IPS-20b (cell line): ENCODE measurements around the gene CXCR1.
"Not testable (repeated sequence)": the region's sequence is repeated elsewhere in the genome, so short reads cannot be mapped to it uniquely, and the experiment has no call there.

ENCODE experiments used
- H3K27ac ChIP-seq: one replicate; pipeline ENCODE4 v1.5.1; 2013; ENCODE audit warnings: low read length
- H3K27me3 ChIP-seq: 2 replicates; pipeline ENCODE4 v1.6.1; 2013; ENCODE audit warnings: mild to moderate bottlenecking, low read length, inconsistent platforms; ENCODE audit not compliant: insufficient read depth
- H3K36me3 ChIP-seq: 2 replicates; pipeline ENCODE4 v1.6.1; 2013; ENCODE audit warnings: low read depth, mild to moderate bottlenecking, inconsistent platforms, low read length, moderate library complexity; ENCODE audit not compliant: insufficient read depth
- H3K4me1 ChIP-seq: 2 replicates; pipeline ENCODE4 v1.6.1; 2013; ENCODE audit warnings: mild to moderate bottlenecking, control low read depth, inconsistent platforms, low read length, moderate library complexity; ENCODE audit not compliant: insufficient read depth
- H3K4me3 ChIP-seq: 2 replicates; pipeline ENCODE4 v1.5.1; 2013; ENCODE audit warnings: mild to moderate bottlenecking, low read length, inconsistent platforms
- H3K9ac ChIP-seq: 2 replicates; pipeline ENCODE4 v1.6.1; 2013; ENCODE audit warnings: low read depth, mild to moderate bottlenecking, inconsistent platforms, low read length, moderate library complexity
- H3K9me3 ChIP-seq: 2 replicates; pipeline ENCODE4 v1.6.1; 2013; ENCODE audit warnings: mild to moderate bottlenecking, low read depth, low read length, inconsistent platforms; ENCODE audit not compliant: insufficient read depth

The CXCR1 gene

DNA sequence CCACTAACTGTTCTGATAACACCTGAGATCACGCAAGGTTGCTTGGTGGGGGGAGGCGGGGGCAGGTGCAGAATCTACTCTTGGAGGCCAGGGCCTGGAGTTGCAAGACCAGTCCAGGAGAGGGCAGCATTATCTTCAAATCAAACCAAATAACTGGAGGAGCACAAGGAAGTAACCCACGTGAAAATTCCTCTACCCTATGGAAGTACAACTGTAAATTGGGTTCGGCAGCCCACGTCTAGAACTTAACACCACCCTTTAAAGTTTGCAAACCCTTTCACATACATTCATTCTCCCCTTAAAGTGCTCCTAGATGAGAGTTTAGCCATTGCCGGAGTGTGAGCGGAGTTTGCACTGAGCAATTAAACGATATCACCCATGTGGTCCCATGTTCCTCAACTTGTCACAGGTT lies 19.6 kb upstream of the CXCR1 start:
- Histone ChIP-seq H3K36me3 (no peaks in the 10 kb centered on the region), H3K9me3 (no peaks in the 10 kb centered on the region), H3K27me3 (no peaks in the 10 kb centered on the region), H3K27ac (no peak overlapping the region), H3K9ac (no peak overlapping the region), H3K4me3 (no peak overlapping the region), H3K4me1 (no peaks in the 10 kb centered on the region)

DNA sequence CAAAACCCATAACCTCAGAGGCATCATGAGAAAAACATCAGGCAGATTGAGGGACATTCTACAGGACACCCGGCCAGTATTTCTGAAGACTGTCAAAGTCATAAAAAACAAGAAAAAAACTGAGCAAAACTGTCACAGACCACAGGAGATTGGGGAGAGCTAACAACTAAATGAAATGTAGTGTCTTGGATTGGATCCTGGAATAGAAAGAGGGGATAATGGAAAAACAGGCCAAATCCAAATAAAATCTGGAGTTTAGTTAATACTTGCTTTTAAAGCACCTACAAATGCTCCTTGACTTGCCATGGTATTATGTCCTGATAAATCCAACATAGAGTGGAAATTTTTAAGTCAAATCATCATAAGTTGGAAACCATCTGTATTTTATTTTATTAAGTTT lies 17.6 kb upstream of the CXCR1 start:
- H3K4me3 ChIP-seq, result no peak overlapping the region
- H3K9me3 ChIP-seq, result no peaks in the 10 kb centered on the region
- no peaks in the 10 kb centered on the region for H3K4me1 ChIP-seq
- H3K36me3 ChIP-seq, result no peaks in the 10 kb centered on the region
- H3K9ac ChIP-seq, result no peak overlapping the region
- H3K27ac ChIP-seq, result no peak overlapping the region
- no peaks in the 10 kb centered on the region for H3K27me3 ChIP-seq

GRCh38 chr2:218180467-218181114 lies 13.8 kb upstream of the CXCR1 start:
- Histone ChIP-seq H3K4me1 (no peaks in the 10 kb centered on the region), H3K4me3 (no peak overlapping the region), H3K9ac (no peak overlapping the region), H3K27ac (no peak overlapping the region), H3K9me3 (no peaks in the 10 kb centered on the region), H3K27me3 (no peaks in the 10 kb centered on the region), H3K36me3 (no peaks in the 10 kb centered on the region)

DNA sequence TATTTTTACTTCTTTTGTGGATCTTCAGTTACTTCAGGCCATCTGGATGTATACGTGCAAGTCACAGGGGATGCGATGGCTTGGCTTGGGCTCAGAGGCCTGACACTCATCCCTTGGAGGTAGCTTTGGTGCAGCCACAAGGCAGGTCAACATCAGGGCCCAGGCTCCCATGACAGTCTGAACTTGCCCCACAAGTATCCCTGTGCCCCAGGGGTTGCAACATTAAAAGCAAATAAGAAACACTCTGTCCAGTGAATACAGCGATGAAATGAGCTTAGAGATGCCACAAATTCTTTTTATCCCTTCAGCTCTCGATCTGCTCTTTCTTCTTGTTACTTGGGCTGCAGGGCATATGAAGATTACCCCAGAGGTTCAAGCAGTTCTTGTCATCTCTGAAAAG lies 13.0 kb upstream of the CXCR1 start:
- Histone ChIP-seq H3K9me3 (no peaks in the 10 kb centered on the region), H3K27ac (no peak overlapping the region), H3K4me3 (no peak overlapping the region), H3K27me3 (no peaks in the 10 kb centered on the region), H3K4me1 (no peaks in the 10 kb centered on the region), H3K9ac (no peak overlapping the region), H3K36me3 (no peaks in the 10 kb centered on the region)

GRCh38 chr2:218172845-218173244 lies 6.1 kb upstream of the CXCR1 start:
- Histone ChIP-seq H3K4me3 (no peak overlapping the region), H3K9me3 (no peaks in the 10 kb centered on the region), H3K9ac (no peak overlapping the region)

DNA sequence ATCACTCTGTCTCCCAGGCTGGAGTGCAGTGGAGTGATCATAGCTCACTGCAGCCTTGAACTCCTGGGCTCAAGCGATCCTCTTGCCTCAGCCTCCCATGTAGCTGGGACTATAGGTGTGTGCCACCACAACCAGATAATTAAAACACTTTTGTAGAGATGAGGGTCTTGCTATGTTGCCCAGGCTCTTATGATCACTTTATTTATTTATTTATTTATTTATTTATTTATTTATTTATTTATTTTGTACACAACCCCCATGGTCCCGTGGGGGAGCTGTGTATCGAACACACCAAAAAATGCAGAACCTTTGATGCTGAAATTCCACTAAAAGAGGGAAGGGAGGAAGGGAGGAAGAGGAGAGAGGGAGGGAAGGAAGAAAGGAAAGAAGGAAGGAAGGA lies 5.0 kb upstream of the CXCR1 start:
- H3K9ac ChIP-seq, H3K4me3 ChIP-seq, H3K36me3 ChIP-seq, H3K27ac ChIP-seq, H3K9me3 ChIP-seq, H3K27me3 ChIP-seq, H3K4me1 ChIP-seq: not testable (repeated sequence)

More at GRCh38 chr2:218172845-218173244, 6.1 kb upstream of the CXCR1 start:
- H3K4me1 ChIP-seq, result no peaks in the 10 kb centered on the region
- no peaks in the 10 kb centered on the region for H3K36me3 ChIP-seq
- no peak overlapping the region for H3K27ac ChIP-seq
- H3K27me3 ChIP-seq, result no peaks in the 10 kb centered on the region

GRCh38 chr2:218169757-218170546 lies 3.2 kb upstream of the CXCR1 start:
- no peak overlapping the region for H3K27ac ChIP-seq
- H3K36me3 ChIP-seq, result no peaks in the 10 kb centered on the region
- H3K4me3 ChIP-seq, result no peak overlapping the region
- H3K9me3 ChIP-seq, result no peaks in the 10 kb centered on the region
- H3K4me1 ChIP-seq, result no peaks in the 10 kb centered on the region
- no peaks in the 10 kb centered on the region for H3K27me3 ChIP-seq
- no peak overlapping the region for H3K9ac ChIP-seq

DNA sequence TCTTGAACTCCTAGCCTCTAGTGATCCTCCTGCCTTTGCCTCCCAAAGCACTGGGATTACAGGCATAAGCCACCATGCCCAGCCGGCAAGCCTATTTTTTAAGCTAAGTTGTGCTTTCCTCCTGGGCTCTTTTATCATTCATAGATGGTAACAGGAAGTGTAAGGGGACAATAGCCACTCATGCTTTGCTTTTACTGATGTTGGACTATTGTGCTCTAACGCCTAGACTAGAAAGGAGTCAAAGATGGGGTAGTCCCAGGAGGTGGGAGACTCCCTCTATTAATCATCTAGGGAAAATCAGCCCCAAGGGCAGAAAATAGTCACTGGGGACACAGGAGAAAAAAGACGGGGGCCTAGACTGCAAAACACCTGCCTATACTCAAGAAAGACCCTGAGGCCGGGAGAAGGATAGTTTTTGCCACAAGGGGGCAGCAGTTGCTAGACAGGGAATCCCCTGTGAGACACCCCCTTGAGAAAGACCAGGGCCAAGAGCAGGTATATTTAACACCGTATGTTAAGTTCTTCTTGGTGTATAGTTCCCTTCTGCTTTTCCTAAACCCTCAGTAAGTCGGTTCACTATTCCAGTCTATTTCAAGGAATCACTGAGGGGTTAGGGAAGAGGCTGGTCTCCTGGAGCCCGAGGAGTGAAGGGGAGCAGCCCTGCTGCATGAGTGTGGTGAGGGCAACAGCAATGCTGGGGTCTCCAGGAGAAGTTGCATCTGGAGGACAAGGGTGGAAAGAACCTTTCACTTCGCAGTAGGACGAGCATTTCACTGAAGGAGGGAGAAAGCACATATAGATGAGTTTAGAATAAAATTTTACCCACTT lies 2.1 kb upstream of the CXCR1 start:
- Histone ChIP-seq H3K4me3 (no peak overlapping the region), H3K9ac (no peak overlapping the region), H3K27ac (no peak overlapping the region), H3K36me3 (no peaks in the 10 kb centered on the region), H3K9me3 (no peaks in the 10 kb centered on the region), H3K27me3 (no peaks in the 10 kb centered on the region), H3K4me1 (no peaks in the 10 kb centered on the region)

- Histone ChIP-seq H3K27ac (no peak overlapping the region), H3K27me3 (no peaks in the 10 kb centered on the region), H3K9me3 (no peaks in the 10 kb centered on the region), H3K4me3 (no peak overlapping the region), H3K36me3 (no peaks in the 10 kb centered on the region), H3K4me1 (no peaks in the 10 kb centered on the region), H3K9ac (no peak overlapping the region)
Measured at GRCh38 chr2:218168016-218168415, 1.3 kb upstream of the CXCR1 start.

DNA sequence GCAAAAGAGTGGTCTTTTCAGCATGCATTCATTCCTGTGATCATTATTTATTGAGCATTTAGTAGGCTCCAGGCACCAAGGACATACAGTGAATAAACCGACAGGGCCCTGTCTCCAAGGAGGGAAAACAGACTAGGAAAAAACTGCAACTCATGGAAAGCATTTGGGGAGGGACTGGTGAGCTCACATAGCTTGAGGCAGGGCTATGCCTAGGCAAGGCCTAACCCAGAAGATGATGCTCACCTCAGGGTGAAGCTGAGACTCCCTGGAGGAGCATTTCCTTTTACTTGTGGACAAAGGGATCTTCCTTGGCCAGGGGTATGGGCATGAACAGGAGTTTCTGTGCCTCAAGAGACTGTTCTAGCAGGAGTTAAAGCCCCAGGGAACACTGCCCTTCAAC lies 3.9 kb downstream of the CXCR1 start:
- no peak overlapping the region for H3K27ac ChIP-seq
- no peaks in the 10 kb centered on the region for H3K27me3 ChIP-seq
- H3K4me3 ChIP-seq, result no peak overlapping the region
- H3K36me3 ChIP-seq, result no peaks in the 10 kb centered on the region
- H3K9ac ChIP-seq, result no peak overlapping the region
- H3K4me1 ChIP-seq, result no peaks in the 10 kb centered on the region
- no peaks in the 10 kb centered on the region for H3K9me3 ChIP-seq

DNA sequence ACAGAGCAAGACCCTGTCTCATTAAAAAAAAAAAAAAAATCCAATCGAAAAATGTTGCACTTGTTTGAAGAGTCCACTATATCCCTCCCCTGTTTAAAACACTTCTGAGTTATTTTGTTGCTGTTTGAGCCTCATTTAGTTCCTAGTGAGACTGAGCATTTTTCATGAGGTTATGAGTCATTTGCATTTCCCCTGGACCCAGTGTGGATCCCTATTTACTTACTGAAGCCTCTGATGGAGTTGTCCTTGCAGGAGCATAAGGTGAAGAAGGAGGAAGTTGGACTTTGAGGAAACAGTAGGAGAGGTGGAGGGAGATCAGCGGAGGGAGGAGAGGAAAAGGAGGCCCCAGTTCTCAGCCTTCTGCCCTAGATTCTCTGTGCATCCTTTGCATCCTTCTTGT lies 5.1 kb downstream of the CXCR1 start:
- Histone ChIP-seq H3K4me3 (no peak overlapping the region), H3K27ac (no peak overlapping the region), H3K9ac (no peak overlapping the region), H3K9me3 (no peaks in the 10 kb centered on the region), H3K4me1 (no peaks in the 10 kb centered on the region), H3K36me3 (no peaks in the 10 kb centered on the region), H3K27me3 (no peaks in the 10 kb centered on the region)
